ENCODE data around the gene ATP11B. TPM values are rescaled to one million over a fixed set of nuclear protein-coding genes. Genes with fewer than 3 reads are reported as not detected.

The ATP11B gene
- total and polyA plus RNA-seq, 2 of the 8 experiments (the other 6 are each of a cell fraction or from before 2014, with no cell fraction given) = 5.1 to 26.5 TPM

DNA sequence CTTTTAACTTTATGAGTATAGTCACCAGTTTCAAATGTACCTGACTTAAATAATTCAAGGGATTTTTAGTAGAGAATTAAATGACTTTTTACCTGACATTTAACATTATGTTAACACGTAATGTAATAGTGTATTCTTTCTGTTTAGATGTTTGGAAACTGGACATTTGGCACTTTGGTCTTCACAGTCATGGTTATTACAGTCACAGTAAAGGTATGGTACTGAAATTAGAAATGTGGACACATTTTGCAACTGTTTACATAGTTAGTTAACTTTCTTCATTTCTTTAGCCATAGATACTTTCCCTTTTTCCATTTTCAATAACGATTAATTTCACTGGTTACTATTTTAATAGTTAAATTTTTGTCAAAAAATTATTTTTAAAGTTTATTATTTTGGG is 103.2 kb downstream of the ATP11B start (continued):
- no peak for TF ChIP-seq CHD7 (IDR thresholded peaks at IDR 0.05; ENCODE audit: insufficient replicate concordance, low read length)
- TF ChIP-seq YY1 (IDR thresholded peaks at IDR 0.05; ENCODE audit: low read depth, low read length) = no peak
- TF ChIP-seq KDM4A (IDR thresholded peaks at IDR 0.05; ENCODE audit: low read depth, low read length, severe bottlenecking) = no peak
- TF ChIP-seq CREB1 (IDR thresholded peaks at IDR 0.05) = no peak
- no peak for TF ChIP-seq RNF2 (IDR thresholded peaks at IDR 0.05; ENCODE audit: borderline replicate concordance, low read depth, low read length, missing control alignments, poor library complexity, severe bottlenecking)
- TF ChIP-seq KDM1A (IDR thresholded peaks at IDR 0.05; ENCODE audit: borderline replicate concordance, low read length) = no peak
- no peak for TF ChIP-seq RXRA (IDR thresholded peaks at IDR 0.05; ENCODE audit: insufficient read depth, low read depth, low read length)
- TF ChIP-seq GTF2F1 (IDR thresholded peaks at IDR 0.05; ENCODE audit: borderline replicate concordance, low read depth, low read length) = no peak
- no peak for TF ChIP-seq TEAD4 (IDR thresholded peaks at IDR 0.05; ENCODE audit: low read depth, low read length)
- TF ChIP-seq TAF1 (IDR thresholded peaks at IDR 0.05; ENCODE audit: low read depth, low read length) = no peak
- TF ChIP-seq BRCA1 (IDR thresholded peaks at IDR 0.05; ENCODE audit: low read depth, low read length) = no peak
- no peak for TF ChIP-seq SAP30 (IDR thresholded peaks at IDR 0.05; ENCODE audit: insufficient read depth, insufficient replicate concordance, low read length)

All from H1 (cell line).